Smooth muscle cell (in vitro differentiated cells): ENCODE data around the gene CST11. TPM values are rescaled to one million over a fixed set of nuclear protein-coding genes. Genes with fewer than 3 reads are reported as not detected.
A peak's percentile ranks its signal among the peaks of the same experiment; 100 is the strongest.

Source experiments
- DNase-seq: peaks from one replicate; lab custom pipeline; 2025; ENCODE audit not compliant: unreplicated experiment; lab: John Stamatoyannopoulos, UW
- H2AFZ ChIP-seq: fragments of 200-600 bp; sonication (generic); 2 replicates; pipeline ENCODE4 v1.6.0; 2016; ENCODE audit warnings: antibody characterized with exemption, low read depth, mild to moderate bottlenecking
- H3F3A ChIP-seq: fragments of 200-600 bp; sonication (generic); 2 replicates; pipeline ENCODE4 v1.6.0; 2017; ENCODE audit warnings: antibody characterized with exemption, low read depth
- H3K27ac ChIP-seq: fragments of 200-600 bp; sonication (generic); 2 replicates; pipeline ENCODE4 v1.5.1; 2016; ENCODE audit warnings: low read depth, mild to moderate bottlenecking
- H3K27me3 ChIP-seq: fragments of 200-600 bp; sonication (generic); 2 replicates; pipeline ENCODE4 v1.6.1; 2016; ENCODE audit warnings: low read depth, mild to moderate bottlenecking
- H3K36me3 ChIP-seq: fragments of 200-600 bp; sonication (generic); 2 replicates; pipeline ENCODE4 v1.5.1; 2016; ENCODE audit warnings: low read depth
- H3K4me1 ChIP-seq: fragments of 200-600 bp; sonication (generic); 2 replicates; pipeline ENCODE4 v1.5.1; 2016; ENCODE audit warnings: low read depth
- H3K4me2 ChIP-seq: fragments of 200-600 bp; sonication (generic); 2 replicates; pipeline ENCODE4 v1.6.0; 2016; ENCODE audit warnings: mild to moderate bottlenecking
- H3K4me3 ChIP-seq: fragments of 200-600 bp; sonication (generic); 2 replicates; pipeline ENCODE4 v1.5.1; 2016; ENCODE audit warnings: mild to moderate bottlenecking
- H3K79me2 ChIP-seq: fragments of 200-600 bp; sonication (generic); 2 replicates; pipeline ENCODE4 v1.6.0; 2016; ENCODE audit warnings: low read depth, mild to moderate bottlenecking
- H3K9ac ChIP-seq: fragments of 200-600 bp; sonication (generic); 2 replicates; pipeline ENCODE4 v1.6.0; 2016; ENCODE audit warnings: low read depth
- H3K9me3 ChIP-seq: fragments of 200-600 bp; sonication (generic); replicated peaks from 2 replicates; pipeline ENCODE4 v1.5.1; 2016; ENCODE audit warnings: low read depth
- H4K20me1 ChIP-seq: fragments of 200-600 bp; sonication (generic); 2 replicates; pipeline ENCODE4 v1.6.0; 2016; ENCODE audit warnings: low read depth
- WGBS: methylation state at CpG from one replicate; pipeline ENCODE4 v1.1.7; 2016; ENCODE audit warnings: low lambda C conversion rate; 5-methylcytosine and 5-hydroxymethylcytosine counted together
- polyA plus RNA-seq: library from polyadenylated mRNA; unstranded; fragments of >200 nt; fragmentation: Nextera tagmentation; extraction: Ambion mirVana; gene quantifications from 2 replicates; pipeline ENCODE4 v1.2.1, GENCODE V29; 2016
- total RNA-seq: library from RNA; depleted of rRNA; stranded (reverse); fragments of >200 nt; gene quantifications from 2 replicates; pipeline ENCODE4 v1.2.3, GENCODE V29; 2014
- TF ChIP-seq, protein P1 (sequence below): fragments of 200-600 bp; sonication (generic); IDR thresholded peaks from 2 replicates; pipeline ENCODE4 v1.5.1; 2017; ENCODE audit warnings: borderline replicate concordance, mild to moderate bottlenecking, antibody characterized with exemption; ENCODE audit not compliant: insufficient read depth, poor library complexity, severe bottlenecking

Gene CST11
- total and polyA plus RNA-seq, 2 experiments from 2014 or later = not detected

GRCh38 chr20:23410916-23411695 is 41.6 kb downstream of the CST11 start:
- peaks cover 100% of the 10 kb centered on the region for H3K79me2 ChIP-seq
- peak overlapping the region; percentile 2 for H3K27ac ChIP-seq
- no peak overlapping the region for H3K4me3 ChIP-seq
- no peak overlapping the region for H3K4me2 ChIP-seq
- H4K20me1 ChIP-seq = peaks cover 95% of the 10 kb centered on the region
- H3K4me1 ChIP-seq = peaks cover 7% of the 10 kb centered on the region
- no peaks in the 10 kb centered on the region for H3K9me3 ChIP-seq
- H3K36me3 ChIP-seq = no peaks in the 10 kb centered on the region
- no peak overlapping the region for H3K9ac ChIP-seq
- no peaks in the 10 kb centered on the region for H3F3A ChIP-seq
- 86% methylated on average over 3 of the region's 3 CpGs for WGBS
- TF ChIP-seq, protein P1, sequence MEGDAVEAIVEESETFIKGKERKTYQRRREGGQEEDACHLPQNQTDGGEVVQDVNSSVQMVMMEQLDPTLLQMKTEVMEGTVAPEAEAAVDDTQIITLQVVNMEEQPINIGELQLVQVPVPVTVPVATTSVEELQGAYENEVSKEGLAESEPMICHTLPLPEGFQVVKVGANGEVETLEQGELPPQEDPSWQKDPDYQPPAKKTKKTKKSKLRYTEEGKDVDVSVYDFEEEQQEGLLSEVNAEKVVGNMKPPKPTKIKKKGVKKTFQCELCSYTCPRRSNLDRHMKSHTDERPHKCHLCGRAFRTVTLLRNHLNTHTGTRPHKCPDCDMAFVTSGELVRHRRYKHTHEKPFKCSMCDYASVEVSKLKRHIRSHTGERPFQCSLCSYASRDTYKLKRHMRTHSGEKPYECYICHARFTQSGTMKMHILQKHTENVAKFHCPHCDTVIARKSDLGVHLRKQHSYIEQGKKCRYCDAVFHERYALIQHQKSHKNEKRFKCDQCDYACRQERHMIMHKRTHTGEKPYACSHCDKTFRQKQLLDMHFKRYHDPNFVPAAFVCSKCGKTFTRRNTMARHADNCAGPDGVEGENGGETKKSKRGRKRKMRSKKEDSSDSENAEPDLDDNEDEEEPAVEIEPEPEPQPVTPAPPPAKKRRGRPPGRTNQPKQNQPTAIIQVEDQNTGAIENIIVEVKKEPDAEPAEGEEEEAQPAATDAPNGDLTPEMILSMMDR = no peak
- DNase-seq = no peak
- H2AFZ ChIP-seq = no peak overlapping the region
- H3K27me3 ChIP-seq = no peaks in the 10 kb centered on the region

DNA sequence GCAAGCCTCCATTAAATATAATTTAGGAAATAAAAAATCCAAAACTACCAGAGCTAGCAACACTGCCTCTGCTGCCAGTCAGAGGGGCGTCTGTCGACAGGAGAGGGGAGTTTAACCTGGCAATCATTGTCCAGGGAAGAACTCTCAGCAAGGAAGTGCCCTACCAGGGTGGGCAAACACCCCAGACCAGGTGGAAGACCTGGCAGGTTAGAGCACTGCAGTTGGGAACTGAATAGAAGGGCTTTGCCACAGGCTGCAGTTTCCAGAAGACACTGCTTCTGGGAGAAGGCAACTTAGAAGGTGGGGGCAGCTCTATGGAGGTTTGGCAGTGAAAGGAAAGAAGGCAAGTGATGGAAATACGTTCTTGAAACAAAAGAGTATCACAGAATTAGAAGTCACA is 42.9 kb downstream of the CST11 start:
- Histone ChIP-seq H3K27me3 (no peaks in the 10 kb centered on the region), H3K4me3 (no peak overlapping the region), H3K9me3 (no peaks in the 10 kb centered on the region), H4K20me1 (peaks cover 98% of the 10 kb centered on the region), H3K27ac (no peak overlapping the region), H3K4me1 (peaks cover 7% of the 10 kb centered on the region), H3K9ac (no peak overlapping the region), H3K36me3 (no peaks in the 10 kb centered on the region), H3F3A (peaks cover 2% of the 10 kb centered on the region), H2AFZ (no peak overlapping the region), H3K4me2 (no peak overlapping the region), H3K79me2 (peaks cover 97% of the 10 kb centered on the region)
- TF ChIP-seq, protein P1 = no peak
- no peak for DNase-seq
- WGBS = 91% methylated on average over 3 of the region's 3 CpGs

- Histone ChIP-seq H3K9ac (no peak overlapping the region), H3K27me3 (no peaks in the 10 kb centered on the region), H3K4me3 (no peak overlapping the region), H2AFZ (no peak overlapping the region), H3K4me1 (peaks cover 8% of the 10 kb centered on the region), H3F3A (peaks cover 10% of the 10 kb centered on the region), H3K36me3 (no peaks in the 10 kb centered on the region), H3K79me2 (peaks cover 89% of the 10 kb centered on the region), H4K20me1 (peaks cover 99% of the 10 kb centered on the region), H3K4me2 (no peak overlapping the region), H3K9me3 (no peaks in the 10 kb centered on the region), H3K27ac (no peak overlapping the region)
- no peak for DNase-seq
- 97% methylated on average over 2 of the region's 2 CpGs for WGBS
- TF ChIP-seq, protein P1 = no peak
Observed at GRCh38 chr20:23408957-23409356, 43.7 kb downstream of the CST11 start.
